HG02588 (cell line): Measurements from ENCODE around the gene RPS4Y2.

Experiments
- ATAC-seq: cut with Tn5 transposase; IDR thresholded peaks from one replicate; pipeline ENCODE4 v1.9.1; 2021; ENCODE audit warnings: mild to moderate bottlenecking, moderate library complexity; ENCODE audit not compliant: unreplicated experiment

Gene RPS4Y2

DNA sequence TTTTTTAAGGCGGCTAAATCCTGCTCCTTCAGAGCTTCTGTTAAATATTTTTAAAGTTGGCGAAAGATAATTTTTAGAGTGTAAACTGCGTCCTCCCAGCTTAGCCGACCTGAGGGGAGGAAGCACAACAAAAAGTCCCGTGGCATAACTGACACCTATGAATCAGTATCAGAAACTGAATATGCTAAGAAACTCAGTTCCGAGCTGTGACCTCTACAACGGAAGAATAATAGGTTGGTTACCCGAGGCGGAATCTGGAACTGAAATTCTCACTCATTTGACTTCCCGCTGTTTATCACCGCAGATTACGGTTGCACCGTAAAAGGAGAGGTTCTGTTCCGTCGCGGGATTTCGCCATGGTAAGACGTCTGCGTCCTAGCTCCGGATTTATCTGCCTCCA, at the start of gene RPS4Y2:
TSS of gene RPS4Y2 (plus strand) at position 301 of the 400 bp plus-strand sequence. CDS start at position 357, 56 bp downstream.
- ATAC-seq, result no peak

DNA sequence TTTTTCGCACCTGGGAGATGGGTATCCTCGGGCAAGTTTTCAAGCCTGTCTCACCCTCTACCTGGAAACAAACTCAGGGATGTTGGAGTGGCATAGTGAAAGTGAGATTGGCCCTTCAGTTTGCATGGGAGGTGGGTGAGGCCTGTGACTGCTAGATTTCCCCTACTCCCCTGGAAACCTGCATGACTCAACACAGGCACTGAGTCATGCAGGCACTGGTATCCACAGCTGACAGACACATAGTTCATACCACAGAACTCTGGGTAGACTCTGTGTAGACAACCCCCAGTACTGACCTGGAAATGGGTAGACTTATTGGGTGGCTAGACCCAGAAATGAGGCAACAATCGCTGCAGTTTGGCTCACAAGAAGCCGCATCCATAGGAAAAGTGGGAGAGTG, 41.5 kb upstream of the RPS4Y2 start:
- peak; percentile 70 for ATAC-seq

- ATAC-seq, result peak; percentile 90
Observed at GRCh38 chrY:20726184-20726907, 29.6 kb upstream of the RPS4Y2 start.

- ATAC-seq, result peak; percentile 99
Observed at GRCh38 chrY:20735200-20735599, 20.7 kb upstream of the RPS4Y2 start.

DNA sequence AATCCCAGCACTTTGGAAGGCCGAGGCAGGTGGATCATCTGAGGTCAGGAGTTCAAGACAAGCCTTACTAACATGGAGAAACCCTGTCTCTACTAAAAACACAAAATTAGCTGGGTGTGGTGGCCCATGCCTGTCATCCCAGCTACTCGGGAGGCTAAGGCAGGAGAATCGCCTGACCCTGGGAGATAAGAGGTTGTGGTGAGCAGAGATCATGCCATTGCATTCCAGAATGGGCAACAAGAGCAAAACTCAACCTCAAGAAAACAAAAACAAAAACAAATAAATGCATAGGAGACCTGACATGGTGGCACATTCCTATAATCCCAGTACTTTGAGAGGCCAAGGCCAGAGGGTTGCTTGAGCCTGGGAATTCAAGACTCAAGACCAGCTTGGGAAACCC, 16.1 kb upstream of the RPS4Y2 start:
- no peak for ATAC-seq

GRCh38 chrY:20740609-20741008, 15.3 kb upstream of the RPS4Y2 start:
- no peak for ATAC-seq

GRCh38 chrY:20745060-20745459, 10.8 kb upstream of the RPS4Y2 start:
- ATAC-seq, result no peak

- no peak for ATAC-seq
Observed at GRCh38 chrY:20746919-20747318, 9.0 kb upstream of the RPS4Y2 start.

GRCh38 chrY:20763869-20764268, 8.0 kb downstream of the RPS4Y2 start:
- ATAC-seq, result no peak

GRCh38 chrY:20765117-20765516, 9.2 kb downstream of the RPS4Y2 start:
- no peak for ATAC-seq

GRCh38 chrY:20770755-20771154, 14.8 kb downstream of the RPS4Y2 start:
- no peak for ATAC-seq

DNA sequence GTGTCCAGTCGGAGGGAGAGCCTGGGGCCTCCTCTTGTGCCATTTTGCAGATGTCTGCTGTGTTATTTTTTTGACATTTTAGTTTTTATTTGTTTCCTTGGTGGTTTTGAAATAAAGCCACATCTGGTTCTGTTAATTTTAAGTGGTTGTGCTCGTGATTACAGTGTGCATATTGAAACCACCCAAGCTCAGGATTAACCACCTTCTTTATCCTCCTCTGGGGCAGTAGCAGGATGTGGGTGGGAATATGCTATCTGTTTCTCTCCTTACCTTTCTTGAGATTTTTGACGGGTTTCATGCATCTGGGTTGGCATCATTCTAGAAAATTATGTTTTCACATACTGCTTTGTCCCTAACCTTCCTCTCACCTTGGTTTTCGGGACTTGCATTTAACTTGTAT, 20.2 kb downstream of the RPS4Y2 start:
- no peak for ATAC-seq

- no peak for ATAC-seq
Observed at GRCh38 chrY:20780104-20780654, 24.3 kb downstream of the RPS4Y2 start.

GRCh38 chrY:20780776-20781175, 24.9 kb downstream of the RPS4Y2 start:
- ATAC-seq, result no peak

- no peak for ATAC-seq
Observed at GRCh38 chrY:20781408-20781807, 25.5 kb downstream of the RPS4Y2 start.

- ATAC-seq, result no peak
Observed at GRCh38 chrY:20784965-20785364, 29.1 kb downstream of the RPS4Y2 start.

GRCh38 chrY:20787076-20787475, 31.2 kb downstream of the RPS4Y2 start:
- ATAC-seq, result no peak

- peak; percentile 92 for ATAC-seq
Observed at GRCh38 chrY:20798351-20799049, 42.6 kb downstream of the RPS4Y2 start.

- ATAC-seq, result no peak
Observed at GRCh38 chrY:20802659-20803058, 46.8 kb downstream of the RPS4Y2 start.

DNA sequence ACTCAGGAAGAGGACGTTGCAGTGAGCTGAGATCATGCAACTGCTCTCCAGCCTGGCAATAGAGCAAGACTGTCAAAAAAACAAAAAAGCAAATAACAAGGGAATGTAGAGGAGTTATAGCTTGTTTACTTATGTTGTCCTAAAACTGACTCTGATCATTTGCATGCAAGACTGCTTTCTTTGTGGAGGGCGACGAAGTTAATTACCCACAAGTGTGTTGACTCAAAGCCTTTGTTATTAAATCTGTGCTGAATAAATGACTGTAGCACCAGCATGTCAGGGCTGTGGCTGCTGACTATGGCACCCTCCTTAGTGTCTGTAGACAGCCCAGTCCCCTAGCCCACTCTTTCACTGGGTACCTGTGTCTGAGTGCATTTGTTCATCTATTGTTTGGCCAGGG, 50.3 kb downstream of the RPS4Y2 start:
- no peak for ATAC-seq

- ATAC-seq, result no peak
Observed at GRCh38 chrY:20813459-20813858, 57.6 kb downstream of the RPS4Y2 start.

- no peak for ATAC-seq
Observed at GRCh38 chrY:20814794-20815193, 58.9 kb downstream of the RPS4Y2 start.
